HL-60 (cell line): ENCODE measurements around the gene EEIG2.

Source experiments
- DNase-seq, 2 experiments: peaks; one replicate each; pipeline ENCODE4 v3.0.0-alpha.2; 2010 to 2020; ENCODE audit warnings: low read depth in 1 of 2, low spot score in 1 of 2
- H3K27ac ChIP-seq: fragments of 250-450 bp; sonication (Bioruptor Pico); replicated peaks from 2 replicates; pipeline ENCODE4 v1.5.1; 2020; ENCODE audit warnings: mild to moderate bottlenecking, moderate library complexity
- H3K27me3 ChIP-seq: fragments of 250-450 bp; sonication (Bioruptor Pico); 2 replicates; pipeline ENCODE4 v1.5.1; 2021; ENCODE audit warnings: mild to moderate bottlenecking, moderate library complexity; ENCODE audit not compliant: insufficient read depth, poor library complexity, severe bottlenecking
- H3K4me3 ChIP-seq: replicated peaks from 2 replicates; pipeline ENCODE4 v1.5.1; 2011; ENCODE audit warnings: mild to moderate bottlenecking, control low read depth, low read length; ENCODE audit not compliant: insufficient read depth
- GABPA ChIP-seq: IDR thresholded peaks from 2 replicates; pipeline ENCODE4 v1.6.1; 2012; ENCODE audit warnings: low read depth
- POLR2AphosphoS5 ChIP-seq: IDR thresholded peaks from 2 replicates; pipeline ENCODE4 v1.6.1; 2012; ENCODE audit warnings: low read depth
- REST ChIP-seq: IDR thresholded peaks from 2 replicates; pipeline ENCODE4 v1.6.1; 2012; ENCODE audit warnings: low read depth; ENCODE audit not compliant: insufficient replicate concordance
- SPI1 ChIP-seq: IDR thresholded peaks from 2 replicates; pipeline ENCODE4 v1.6.1; 2012; ENCODE audit warnings: low read depth, mild to moderate bottlenecking, borderline replicate concordance
- TF ChIP-seq, protein P1 (sequence below): IDR thresholded peaks from one replicate; pipeline ENCODE4 v1.5.1; 2011; ENCODE audit warnings: low read length, control low read depth, inconsistent platforms; ENCODE audit not compliant: insufficient read depth

EEIG2 gene

DNA sequence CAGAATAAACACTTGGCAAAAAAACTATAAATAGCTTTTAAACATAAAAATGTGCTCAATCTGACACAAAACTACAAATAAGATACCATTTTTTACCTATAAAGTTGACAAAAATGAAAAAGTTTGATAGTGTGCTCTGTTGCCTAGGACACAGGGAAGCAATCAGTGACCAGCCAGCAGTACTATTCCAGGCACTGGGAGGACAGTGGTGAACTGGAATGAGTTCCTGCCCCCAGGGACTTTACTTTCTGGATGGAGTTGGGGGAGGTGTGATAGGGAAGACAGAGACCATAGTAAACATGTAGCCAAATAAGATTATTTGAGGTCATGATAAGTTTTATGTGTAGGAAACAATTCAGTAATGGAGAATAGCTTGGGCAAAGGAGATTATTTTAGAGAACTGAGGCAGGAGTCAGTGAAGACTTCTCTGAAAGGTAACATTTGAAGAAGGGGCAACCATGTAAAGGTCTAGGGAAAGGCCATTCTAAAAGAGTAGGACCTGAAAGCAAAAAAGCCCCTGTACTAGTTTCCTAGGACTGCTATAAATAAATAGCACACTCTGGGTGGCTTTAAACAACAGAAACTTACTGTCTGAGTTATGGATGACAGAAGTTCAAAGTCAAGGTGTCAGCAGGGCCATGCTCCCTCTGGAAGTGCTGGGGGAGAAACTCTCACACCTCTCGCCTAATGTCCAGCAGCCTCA lies 42.0 kb downstream of the EEIG2 start:
- no peak for DNase-seq
- H3K4me3 ChIP-seq = no peak overlapping the region
- H3K27ac ChIP-seq = no peak overlapping the region
- no peaks in the 10 kb centered on the region for H3K27me3 ChIP-seq
- TF ChIP-seq POLR2AphosphoS5 (no peak), REST (no peak), GABPA (no peak)
- TF ChIP-seq, protein P1, sequence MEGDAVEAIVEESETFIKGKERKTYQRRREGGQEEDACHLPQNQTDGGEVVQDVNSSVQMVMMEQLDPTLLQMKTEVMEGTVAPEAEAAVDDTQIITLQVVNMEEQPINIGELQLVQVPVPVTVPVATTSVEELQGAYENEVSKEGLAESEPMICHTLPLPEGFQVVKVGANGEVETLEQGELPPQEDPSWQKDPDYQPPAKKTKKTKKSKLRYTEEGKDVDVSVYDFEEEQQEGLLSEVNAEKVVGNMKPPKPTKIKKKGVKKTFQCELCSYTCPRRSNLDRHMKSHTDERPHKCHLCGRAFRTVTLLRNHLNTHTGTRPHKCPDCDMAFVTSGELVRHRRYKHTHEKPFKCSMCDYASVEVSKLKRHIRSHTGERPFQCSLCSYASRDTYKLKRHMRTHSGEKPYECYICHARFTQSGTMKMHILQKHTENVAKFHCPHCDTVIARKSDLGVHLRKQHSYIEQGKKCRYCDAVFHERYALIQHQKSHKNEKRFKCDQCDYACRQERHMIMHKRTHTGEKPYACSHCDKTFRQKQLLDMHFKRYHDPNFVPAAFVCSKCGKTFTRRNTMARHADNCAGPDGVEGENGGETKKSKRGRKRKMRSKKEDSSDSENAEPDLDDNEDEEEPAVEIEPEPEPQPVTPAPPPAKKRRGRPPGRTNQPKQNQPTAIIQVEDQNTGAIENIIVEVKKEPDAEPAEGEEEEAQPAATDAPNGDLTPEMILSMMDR = no peak

DNA sequence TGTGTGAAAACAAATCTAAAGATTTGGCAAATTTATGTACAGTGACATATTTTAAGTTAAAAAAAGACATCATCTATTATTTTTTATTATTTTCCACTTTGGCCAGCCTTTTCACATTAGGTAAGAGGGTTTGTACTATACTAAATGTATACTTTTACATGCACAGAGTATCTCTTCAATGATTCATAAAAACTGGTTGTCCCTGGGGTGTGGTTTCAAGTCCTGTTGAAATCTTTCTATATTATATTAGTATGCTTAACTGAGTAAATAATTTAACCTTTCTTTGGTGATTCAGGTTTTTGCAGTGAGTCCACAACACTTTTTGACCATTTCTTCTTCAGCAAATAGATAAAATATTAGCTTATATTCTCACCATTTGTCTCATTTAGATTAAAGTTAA lies 45.7 kb downstream of the EEIG2 start:
- no peak overlapping the region for H3K4me3 ChIP-seq
- TF ChIP-seq REST (no peak), GABPA (no peak), POLR2AphosphoS5 (no peak), SPI1 (no peak)
- TF ChIP-seq, protein P1 = no peak
- no peak for DNase-seq
- no peak overlapping the region for H3K27ac ChIP-seq
- H3K27me3 ChIP-seq = no peaks in the 10 kb centered on the region

GRCh38 chr1:108606478-108606877 lies 46.6 kb downstream of the EEIG2 start:
- no peaks in the 10 kb centered on the region for H3K27me3 ChIP-seq
- TF ChIP-seq, protein P1 = no peak
- H3K4me3 ChIP-seq = no peak overlapping the region
- H3K27ac ChIP-seq = no peak overlapping the region
- DNase-seq = no peak

DNA sequence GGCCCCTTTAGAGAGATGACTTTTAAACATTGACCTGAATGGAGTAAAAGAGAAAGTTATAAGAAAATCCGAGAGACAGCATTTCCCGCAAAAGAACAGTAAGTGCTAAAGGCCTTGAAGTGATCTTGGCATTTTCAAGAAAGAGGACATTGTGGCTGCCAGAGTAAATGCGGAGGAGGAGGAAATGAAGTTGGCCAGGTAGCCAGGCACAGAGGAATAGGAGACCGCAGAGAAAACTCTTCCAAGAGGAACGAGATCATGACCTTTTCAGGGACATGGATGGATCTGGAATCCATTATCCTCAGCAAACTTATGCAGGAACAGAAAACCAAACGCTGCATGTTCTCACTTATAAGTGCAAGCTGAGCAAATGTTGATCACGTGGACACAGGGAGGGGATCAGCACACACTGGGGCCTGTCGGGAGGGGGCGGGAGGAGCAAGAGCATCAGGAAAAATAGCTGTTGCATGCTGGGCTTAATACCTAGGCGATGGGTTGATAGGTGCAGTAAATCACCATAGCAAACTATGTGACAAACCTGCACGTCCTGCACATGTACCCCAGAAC lies 49.7 kb downstream of the EEIG2 start:
- no peak for DNase-seq
- Histone ChIP-seq H3K27ac (no peak overlapping the region), H3K4me3 (no peak overlapping the region), H3K27me3 (no peaks in the 10 kb centered on the region)
- TF ChIP-seq POLR2AphosphoS5 (no peak), SPI1 (no peak), GABPA (no peak), REST (no peak)
- TF ChIP-seq, protein P1 = no peak
